ENCODE data around the gene CCS.
A peak's percentile ranks its signal among the peaks of the same experiment; 100 is the strongest.

The CCS gene

DNA sequence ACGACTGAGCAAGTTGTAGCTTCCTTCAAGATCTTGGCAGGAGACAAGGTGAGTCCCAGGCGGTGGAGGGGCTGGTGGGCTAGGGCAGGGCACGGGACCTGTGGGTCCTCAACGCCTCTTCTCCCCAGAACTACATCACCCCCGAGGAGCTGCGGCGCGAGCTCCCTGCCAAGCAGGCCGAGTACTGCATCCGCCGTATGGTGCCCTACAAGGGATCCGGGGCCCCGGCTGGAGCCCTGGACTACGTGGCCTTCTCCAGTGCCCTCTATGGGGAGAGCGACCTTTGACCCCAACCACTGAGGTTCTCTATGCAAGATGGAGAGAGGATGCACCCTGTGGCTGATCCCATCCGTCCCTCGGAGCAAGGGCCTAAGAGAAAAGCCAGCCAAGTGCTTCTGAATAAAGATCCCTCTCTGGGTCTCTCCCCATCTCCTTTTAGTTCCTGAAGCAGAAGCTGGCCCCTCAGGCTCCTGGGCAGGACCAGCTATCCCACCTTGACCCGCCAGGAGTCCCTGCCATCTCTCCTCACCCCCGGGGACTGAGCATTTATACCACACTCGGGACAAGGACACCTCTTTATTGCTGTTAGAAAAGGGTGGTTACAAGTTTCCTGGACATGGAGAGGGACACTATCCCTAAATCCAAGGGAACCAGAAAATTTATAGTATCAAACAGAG lies 29.9 kb upstream of the CCS start:
- Histone ChIP-seq H3K27ac (ENCODE audit: low read depth, low read length) (no peak overlapping the region), H3K9ac (ENCODE audit: low read length) (no peak overlapping the region), H3K9me3 (ENCODE audit: low read length) (no peaks in the 10 kb centered on the region), H3K36me3 (ENCODE audit: insufficient read depth, low read length) (peaks cover 4% of the 10 kb centered on the region), H3K4me1 (ENCODE audit: insufficient read depth, low read length) (peaks cover 14% of the 10 kb centered on the region), H3K4me3 (ENCODE audit: low read depth in 1 of 2, low read length in 2 of 2) (no peak overlapping the region), H3K27me3 (ENCODE audit: control insufficient read depth in 1 of 2, insufficient read depth in 2 of 2, low read length in 2 of 2) (no peaks in the 10 kb centered on the region)

DNA sequence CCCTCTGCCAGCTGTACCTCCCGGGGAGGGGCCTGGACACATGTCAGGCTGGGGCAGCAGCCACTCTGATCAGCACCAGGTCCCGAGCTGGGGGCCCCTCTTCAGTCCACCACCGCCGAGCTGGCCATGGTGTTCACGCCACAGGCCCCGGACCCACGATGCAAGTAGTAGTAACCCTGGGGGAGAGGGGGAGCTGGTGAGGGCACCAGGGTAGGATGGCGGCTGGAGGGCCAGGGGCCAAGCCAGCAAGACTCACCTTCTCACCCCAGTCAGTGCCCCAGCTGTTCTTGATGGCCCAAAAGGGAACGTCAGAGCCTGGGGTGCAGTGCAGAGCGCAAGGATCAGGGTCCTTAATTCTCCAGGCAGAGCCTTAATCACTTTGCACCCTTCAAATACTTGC lies 29.2 kb upstream of the CCS start:
- peaks cover 16% of the 10 kb centered on the region for H3K4me1 ChIP-seq (ENCODE audit: insufficient read depth, low read length)
- H3K9ac ChIP-seq (ENCODE audit: low read length): no peak overlapping the region
- no peaks in the 10 kb centered on the region for H3K27me3 ChIP-seq (ENCODE audit: control insufficient read depth in 1 of 2, insufficient read depth in 2 of 2, low read length in 2 of 2)
- H3K4me3 ChIP-seq (ENCODE audit: low read depth in 1 of 2, low read length in 2 of 2): no peak overlapping the region
- no peaks in the 10 kb centered on the region for H3K9me3 ChIP-seq (ENCODE audit: low read length)
- no peak overlapping the region for H3K27ac ChIP-seq (ENCODE audit: low read depth, low read length)
- peaks cover 4% of the 10 kb centered on the region for H3K36me3 ChIP-seq (ENCODE audit: insufficient read depth, low read length)

DNA sequence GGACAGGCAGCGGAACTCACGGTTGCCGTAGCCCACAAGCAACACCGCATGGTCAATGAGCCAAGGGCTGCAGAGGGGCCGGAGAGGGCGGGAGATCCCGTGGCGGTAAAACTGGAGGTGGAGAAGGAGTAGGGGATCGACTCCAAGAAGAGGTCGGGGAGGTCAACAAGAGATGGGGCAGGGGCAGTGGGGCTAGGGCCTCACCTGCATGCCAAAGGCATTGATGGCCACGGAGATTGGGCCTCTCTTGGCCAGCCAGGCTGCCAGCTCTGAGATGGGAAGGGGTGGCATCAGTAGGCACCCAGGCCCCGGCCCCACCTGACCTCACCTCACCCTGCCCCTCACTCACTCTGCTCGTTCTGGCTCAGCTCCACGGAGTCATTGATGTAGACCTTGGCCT lies 28.4 kb upstream of the CCS start:
- Histone ChIP-seq H3K9me3 (ENCODE audit: low read length) (no peaks in the 10 kb centered on the region), H3K4me1 (ENCODE audit: insufficient read depth, low read length) (peaks cover 14% of the 10 kb centered on the region), H3K9ac (ENCODE audit: low read length) (no peak overlapping the region), H3K27ac (ENCODE audit: low read depth, low read length) (no peak overlapping the region), H3K27me3 (ENCODE audit: control insufficient read depth in 1 of 2, insufficient read depth in 2 of 2, low read length in 2 of 2) (no peaks in the 10 kb centered on the region), H3K36me3 (ENCODE audit: insufficient read depth, low read length) (peaks cover 4% of the 10 kb centered on the region), H3K4me3 (ENCODE audit: low read depth in 1 of 2, low read length in 2 of 2) (no peak overlapping the region)

DNA sequence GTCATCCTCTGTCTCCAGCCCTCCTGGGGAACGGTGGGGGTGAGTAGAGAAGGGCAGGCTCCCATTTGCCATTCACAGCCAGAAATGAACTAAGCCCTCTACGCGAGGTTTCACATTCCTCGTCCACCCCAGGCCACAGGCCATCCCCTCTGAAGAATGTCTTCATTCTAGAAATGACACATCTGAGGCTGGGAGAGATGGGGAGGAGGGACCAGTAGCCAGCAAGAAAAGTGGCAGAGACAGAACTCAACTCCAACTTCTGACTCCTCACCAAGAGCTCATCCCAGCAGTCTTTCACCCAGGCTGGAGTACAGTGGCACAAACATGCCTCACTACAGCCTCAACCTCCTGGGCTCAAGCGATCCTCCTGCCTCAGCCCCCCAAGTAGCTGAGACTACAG lies 28.0 kb upstream of the CCS start:
- Histone ChIP-seq H3K36me3 (ENCODE audit: insufficient read depth, low read length) (peaks cover 4% of the 10 kb centered on the region), H3K9me3 (ENCODE audit: low read length) (no peaks in the 10 kb centered on the region), H3K4me1 (ENCODE audit: insufficient read depth, low read length) (peaks cover 14% of the 10 kb centered on the region), H3K27me3 (ENCODE audit: control insufficient read depth in 1 of 2, insufficient read depth in 2 of 2, low read length in 2 of 2) (no peaks in the 10 kb centered on the region), H3K27ac (ENCODE audit: low read depth, low read length) (no peak overlapping the region), H3K9ac (ENCODE audit: low read length) (no peak overlapping the region), H3K4me3 (ENCODE audit: low read depth in 1 of 2, low read length in 2 of 2) (no peak overlapping the region)

DNA sequence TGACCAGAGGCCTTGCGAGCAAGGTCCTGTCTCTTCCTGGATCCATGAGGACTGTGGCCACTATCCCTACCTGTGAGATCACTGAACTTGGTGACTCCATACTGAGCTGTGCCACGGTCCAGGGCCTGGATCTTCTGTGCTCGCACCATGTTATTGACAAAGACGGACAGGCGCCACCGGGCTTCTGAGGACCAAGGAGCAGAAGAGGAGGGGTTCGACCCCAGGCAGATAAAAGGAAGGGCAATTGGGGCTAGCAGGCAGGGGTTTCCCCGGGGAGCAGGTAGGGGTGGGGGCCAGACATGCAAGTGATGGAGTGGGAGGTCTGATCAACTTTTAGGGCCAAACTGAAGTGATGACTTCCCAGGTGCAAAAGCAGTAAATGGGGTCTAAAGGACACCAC lies 26.8 kb upstream of the CCS start:
- peaks cover 14% of the 10 kb centered on the region for H3K4me1 ChIP-seq (ENCODE audit: insufficient read depth, low read length)
- H3K9ac ChIP-seq (ENCODE audit: low read length): no peak overlapping the region
- no peak overlapping the region for H3K4me3 ChIP-seq (ENCODE audit: low read depth in 1 of 2, low read length in 2 of 2)
- no peaks in the 10 kb centered on the region for H3K27me3 ChIP-seq (ENCODE audit: control insufficient read depth in 1 of 2, insufficient read depth in 2 of 2, low read length in 2 of 2)
- peaks cover 4% of the 10 kb centered on the region for H3K36me3 ChIP-seq (ENCODE audit: insufficient read depth, low read length)
- H3K9me3 ChIP-seq (ENCODE audit: low read length): no peaks in the 10 kb centered on the region
- H3K27ac ChIP-seq (ENCODE audit: low read depth, low read length): no peak overlapping the region

DNA sequence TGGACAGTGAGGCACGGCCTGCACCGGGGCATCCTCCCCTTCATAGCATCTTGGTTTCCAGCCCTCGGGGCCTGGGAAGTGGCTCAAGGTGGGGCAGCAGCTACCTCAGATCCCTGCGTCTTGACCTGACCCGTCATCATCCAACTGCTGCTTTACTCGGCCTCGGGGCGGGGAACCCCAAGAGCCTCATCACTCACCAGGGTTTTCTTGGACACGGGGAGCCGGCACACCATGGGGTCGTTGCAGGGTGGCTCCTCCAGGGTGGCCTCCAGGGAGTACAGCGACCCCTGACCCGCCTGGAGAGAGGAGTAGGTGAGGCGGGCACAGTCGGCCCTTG lies 25.2 kb upstream of the CCS start:
- Histone ChIP-seq H3K27me3 (ENCODE audit: control insufficient read depth in 1 of 2, insufficient read depth in 2 of 2, low read length in 2 of 2) (no peaks in the 10 kb centered on the region), H3K9me3 (ENCODE audit: low read length) (no peaks in the 10 kb centered on the region), H3K9ac (ENCODE audit: low read length) (no peak overlapping the region), H3K36me3 (ENCODE audit: insufficient read depth, low read length) (peaks cover 4% of the 10 kb centered on the region), H3K4me1 (ENCODE audit: insufficient read depth, low read length) (peaks cover 14% of the 10 kb centered on the region), H3K4me3 (ENCODE audit: low read depth in 1 of 2, low read length in 2 of 2) (peak overlapping the region; percentile 38 to 70), H3K27ac (ENCODE audit: low read depth, low read length) (no peak overlapping the region)

DNA sequence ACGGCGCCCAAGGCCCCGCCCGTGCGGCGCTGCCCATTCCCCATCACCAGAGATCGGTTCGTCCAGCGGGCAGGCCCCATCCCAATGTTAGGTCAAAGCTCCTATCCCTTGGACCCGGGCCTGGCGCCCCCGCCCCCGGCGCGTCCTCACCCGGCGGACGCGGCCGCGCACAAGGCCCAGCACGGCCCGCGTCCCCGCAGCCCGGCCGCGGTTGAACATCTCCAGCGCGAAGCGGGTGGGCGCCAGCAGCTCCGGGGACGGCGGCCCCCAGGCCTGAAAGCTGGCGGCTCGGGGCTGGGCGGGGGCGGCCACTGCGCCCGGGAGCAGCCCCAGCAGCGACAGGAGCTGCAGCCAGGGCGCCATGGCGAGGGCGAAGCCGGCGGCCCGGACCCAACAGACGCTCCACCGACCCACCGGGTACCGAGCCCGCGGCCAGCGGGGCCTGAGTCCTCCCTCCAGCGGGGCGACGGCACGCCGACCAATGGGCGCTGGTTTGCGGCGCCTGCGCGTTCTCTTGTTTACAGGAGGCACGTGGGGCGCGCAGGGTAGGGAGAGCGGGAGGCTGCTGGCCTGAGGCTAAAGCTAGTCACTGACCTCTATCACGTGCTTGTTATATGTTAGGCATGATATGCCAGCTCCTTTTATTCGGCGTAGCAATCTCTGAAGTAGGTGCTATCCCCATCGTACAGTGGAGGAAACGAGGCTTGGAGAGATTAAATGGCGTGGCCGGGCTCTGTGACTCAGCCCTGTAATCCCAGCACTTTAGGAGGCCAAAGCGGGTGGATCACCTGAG lies 24.7 kb upstream of the CCS start, which contains the start of gene CTSF:
Gene CTSF (minus strand): TSS at position 483 of the 793 bp plus-strand sequence. CDS start 120 bp downstream, at position 363.
- Histone ChIP-seq H3K4me1 (ENCODE audit: insufficient read depth, low read length) (peaks cover 14% of the 10 kb centered on the region), H3K36me3 (ENCODE audit: insufficient read depth, low read length) (peaks cover 4% of the 10 kb centered on the region), H3K9ac (ENCODE audit: low read length) (no peak within 1 kb of the TSS), H3K27me3 (ENCODE audit: control insufficient read depth in 1 of 2, insufficient read depth in 2 of 2, low read length in 2 of 2) (no peaks in the 10 kb centered on the region), H3K27ac (ENCODE audit: low read depth, low read length) (peak within 1 kb of the TSS; percentile 52), H3K4me3 (ENCODE audit: low read depth in 1 of 2, low read length in 2 of 2) (peak within 1 kb of the TSS; percentile 38 to 70), H3K9me3 (ENCODE audit: low read length) (no peaks in the 10 kb centered on the region)

DNA sequence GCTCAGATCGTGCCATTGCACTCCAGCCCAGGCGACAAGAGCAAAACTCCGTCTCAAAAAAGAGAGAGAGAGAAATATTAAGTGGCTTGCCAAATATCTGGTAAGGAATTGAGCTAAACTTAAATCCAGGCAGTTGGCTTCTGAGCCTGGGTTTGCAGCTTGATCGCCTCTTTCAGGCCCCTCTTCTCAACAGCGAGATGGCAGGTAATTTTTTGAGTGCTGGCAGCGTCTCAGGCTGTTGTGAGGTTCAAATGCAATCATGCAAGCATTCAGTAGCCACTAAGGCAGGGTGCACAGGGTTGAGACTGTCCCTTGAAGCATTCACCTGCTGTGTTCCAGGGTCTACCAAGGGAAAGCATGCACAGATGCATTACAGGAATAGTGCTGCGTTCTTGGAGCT lies 23.9 kb upstream of the CCS start:
- Histone ChIP-seq H3K4me3 (ENCODE audit: low read depth in 1 of 2, low read length in 2 of 2) (peak overlapping the region in 1 of 2 donors; percentile 70), H3K9me3 (ENCODE audit: low read length) (no peaks in the 10 kb centered on the region), H3K36me3 (ENCODE audit: insufficient read depth, low read length) (peaks cover 4% of the 10 kb centered on the region), H3K9ac (ENCODE audit: low read length) (no peak overlapping the region), H3K27me3 (ENCODE audit: control insufficient read depth in 1 of 2, insufficient read depth in 2 of 2, low read length in 2 of 2) (no peaks in the 10 kb centered on the region), H3K4me1 (ENCODE audit: insufficient read depth, low read length) (peaks cover 14% of the 10 kb centered on the region), H3K27ac (ENCODE audit: low read depth, low read length) (no peak overlapping the region)

DNA sequence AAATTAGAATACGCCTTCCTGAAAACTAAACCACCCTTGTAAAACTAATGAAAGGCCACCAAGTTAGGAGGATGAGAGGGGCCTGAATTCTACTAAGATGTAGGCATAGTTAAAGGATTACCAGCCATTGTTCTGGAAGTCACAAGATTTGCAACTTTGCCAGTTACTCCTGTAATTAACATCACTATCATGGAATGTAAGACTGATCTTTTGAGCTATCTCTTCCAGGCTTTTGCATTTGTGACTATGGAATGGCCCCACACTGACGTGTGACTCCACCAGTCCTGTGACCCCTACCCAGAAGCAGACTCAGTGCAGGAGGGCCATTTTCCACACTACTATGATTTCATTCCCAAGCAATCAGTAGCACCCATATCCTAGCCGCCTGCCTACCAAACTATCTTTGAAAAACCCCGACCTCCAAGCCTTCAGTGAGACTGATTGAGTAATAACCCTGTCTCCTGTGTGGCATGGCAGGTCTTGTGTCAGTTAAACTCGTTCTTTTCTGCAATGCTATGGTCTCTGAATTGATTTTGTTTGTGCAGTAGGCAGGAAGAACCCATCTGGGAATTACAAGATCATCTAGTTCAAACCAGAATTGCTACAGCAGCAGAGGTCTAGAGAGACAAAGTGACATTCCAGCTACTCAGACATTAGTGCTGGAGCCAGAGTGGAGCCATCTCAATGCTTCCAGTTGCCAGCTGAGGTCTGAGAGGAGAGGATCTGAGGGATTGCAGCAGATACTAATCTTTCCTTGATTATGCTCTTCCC lies 22.7 kb upstream of the CCS start:
- Histone ChIP-seq H3K9ac (ENCODE audit: low read length) (no peak overlapping the region), H3K9me3 (ENCODE audit: low read length) (no peaks in the 10 kb centered on the region), H3K36me3 (ENCODE audit: insufficient read depth, low read length) (peaks cover 4% of the 10 kb centered on the region), H3K27ac (ENCODE audit: low read depth, low read length) (no peak overlapping the region), H3K27me3 (ENCODE audit: control insufficient read depth in 1 of 2, insufficient read depth in 2 of 2, low read length in 2 of 2) (no peaks in the 10 kb centered on the region), H3K4me1 (ENCODE audit: insufficient read depth, low read length) (peaks cover 14% of the 10 kb centered on the region), H3K4me3 (ENCODE audit: low read depth in 1 of 2, low read length in 2 of 2) (no peak overlapping the region)

DNA sequence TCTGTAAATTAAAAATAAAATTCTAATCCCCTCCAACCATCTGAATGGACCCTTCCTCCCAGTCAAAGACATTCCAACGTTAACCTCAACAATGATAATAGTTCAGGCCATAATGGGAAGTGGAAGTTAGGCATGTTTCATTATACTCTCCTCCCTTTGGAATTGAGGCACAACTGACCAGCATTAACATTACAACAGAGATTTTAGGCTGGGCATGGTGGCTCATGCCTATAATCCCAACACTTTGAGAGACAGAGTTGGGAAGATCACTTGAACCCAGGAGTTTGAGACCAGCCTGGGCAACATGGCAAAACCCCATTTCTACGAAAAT lies 22.2 kb upstream of the CCS start:
- Histone ChIP-seq H3K27ac (ENCODE audit: low read depth, low read length) (no peak overlapping the region), H3K9me3 (ENCODE audit: low read length) (no peaks in the 10 kb centered on the region), H3K36me3 (ENCODE audit: insufficient read depth, low read length) (no peaks in the 10 kb centered on the region), H3K4me3 (ENCODE audit: low read depth in 1 of 2, low read length in 2 of 2) (no peak overlapping the region), H3K27me3 (ENCODE audit: control insufficient read depth in 1 of 2, insufficient read depth in 2 of 2, low read length in 2 of 2) (no peaks in the 10 kb centered on the region), H3K4me1 (ENCODE audit: insufficient read depth, low read length) (peaks cover 14% of the 10 kb centered on the region), H3K9ac (ENCODE audit: low read length) (no peak overlapping the region)

DNA sequence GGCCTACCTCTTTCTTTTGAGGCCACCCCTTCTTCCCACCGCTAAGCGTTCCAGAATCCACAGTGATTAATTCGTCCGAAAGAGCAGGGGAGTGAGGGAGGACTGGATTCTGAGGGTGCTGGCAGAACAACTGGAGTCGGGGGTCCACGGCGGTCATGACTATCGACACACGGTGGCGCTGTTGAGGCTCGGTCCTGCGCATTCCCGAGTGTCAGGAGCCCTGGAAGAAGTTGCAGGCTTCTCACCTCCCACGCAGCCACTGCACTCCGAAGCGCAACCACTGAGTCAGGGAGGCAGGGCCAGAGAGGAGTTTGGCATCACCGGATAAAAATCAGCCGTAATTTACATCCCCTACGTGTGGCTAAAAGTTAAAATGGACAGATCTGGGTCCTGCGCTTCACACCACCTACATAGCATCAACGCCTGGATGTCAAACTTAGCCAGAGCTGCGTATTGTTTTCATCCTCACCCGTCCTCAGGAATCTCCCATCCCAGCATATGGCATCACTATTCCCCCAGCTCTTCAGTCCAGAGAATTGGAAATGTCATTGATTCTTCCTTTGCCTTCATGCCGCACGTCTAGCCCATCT lies 13.9 kb upstream of the CCS start:
- H3K4me3 ChIP-seq (ENCODE audit: low read depth in 1 of 2, low read length in 2 of 2): no peak overlapping the region
- no peaks in the 10 kb centered on the region for H3K36me3 ChIP-seq (ENCODE audit: insufficient read depth, low read length)
- H3K9ac ChIP-seq (ENCODE audit: low read length): no peak overlapping the region
- no peaks in the 10 kb centered on the region for H3K27me3 ChIP-seq (ENCODE audit: control insufficient read depth in 1 of 2, insufficient read depth in 2 of 2, low read length in 2 of 2)
- no peaks in the 10 kb centered on the region for H3K9me3 ChIP-seq (ENCODE audit: low read length)
- peaks cover 5% of the 10 kb centered on the region for H3K4me1 ChIP-seq (ENCODE audit: insufficient read depth, low read length)
- no peak overlapping the region for H3K27ac ChIP-seq (ENCODE audit: low read depth, low read length)
